Stimulated activated CD8-positive, alpha-beta memory T cell treated with anti-CD3 and anti-CD28 coated beads, Interleukin-12 subunit alpha, Interleukin-12 subunit beta, amount 100 ng/mL, for 24 hours (primary cell): ENCODE measurements around the gene STING1.
"Not testable (repeated sequence)": the region's sequence is repeated elsewhere in the genome, so short reads cannot be mapped to it uniquely, and the experiment has no call there.

Experiments used
- DNase-seq: peaks from one replicate; pipeline ENCODE4 v3.0.0-alpha.2; 2020; ENCODE audit errors: extremely low read depth

Gene STING1

DNA sequence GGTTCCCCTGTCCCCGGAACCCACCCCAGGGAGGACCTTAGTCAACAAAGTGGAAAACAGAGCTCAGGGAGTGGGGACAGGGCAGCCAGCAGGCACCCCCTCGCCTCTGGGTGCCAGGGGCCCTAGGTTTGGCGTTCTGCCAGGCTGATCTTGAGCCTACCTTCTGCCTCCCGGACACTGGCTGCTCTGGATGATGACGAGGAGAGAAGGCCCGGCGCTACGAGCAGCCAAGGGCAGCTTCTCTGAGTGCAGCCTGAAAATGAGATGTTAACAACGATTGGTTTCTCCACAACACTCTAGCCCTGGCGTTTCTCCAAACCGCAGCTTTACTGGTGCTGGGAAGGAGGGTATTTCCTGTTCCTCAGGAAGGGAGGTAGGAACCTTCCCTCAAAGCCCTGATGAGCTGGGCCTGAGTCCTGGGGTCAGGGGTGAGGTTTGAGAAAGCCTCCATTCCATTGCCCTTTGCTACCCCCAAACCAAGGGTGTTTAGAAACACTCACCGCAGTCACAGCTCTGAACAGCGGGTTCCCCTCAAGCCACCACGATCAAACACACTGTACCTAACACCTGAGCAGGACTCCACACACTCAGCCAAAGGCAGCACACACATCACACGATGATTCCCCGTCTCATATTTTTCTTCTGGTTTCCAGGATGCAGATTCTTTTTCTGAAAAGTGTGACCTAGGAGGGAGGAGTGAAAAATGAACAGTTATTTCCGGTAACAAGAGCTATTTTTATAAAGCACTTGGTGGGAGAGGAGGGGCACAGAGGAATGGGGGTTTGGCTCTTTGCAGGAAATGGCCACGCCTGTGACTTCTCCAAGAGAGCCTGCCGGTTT is at the start of gene STING1:
TSS of gene STING1 (minus strand) at position 709 of the 840 bp plus-strand sequence. CDS start 1,054 bp downstream, outside the sequence.
- DNase-seq: no peak

DNA sequence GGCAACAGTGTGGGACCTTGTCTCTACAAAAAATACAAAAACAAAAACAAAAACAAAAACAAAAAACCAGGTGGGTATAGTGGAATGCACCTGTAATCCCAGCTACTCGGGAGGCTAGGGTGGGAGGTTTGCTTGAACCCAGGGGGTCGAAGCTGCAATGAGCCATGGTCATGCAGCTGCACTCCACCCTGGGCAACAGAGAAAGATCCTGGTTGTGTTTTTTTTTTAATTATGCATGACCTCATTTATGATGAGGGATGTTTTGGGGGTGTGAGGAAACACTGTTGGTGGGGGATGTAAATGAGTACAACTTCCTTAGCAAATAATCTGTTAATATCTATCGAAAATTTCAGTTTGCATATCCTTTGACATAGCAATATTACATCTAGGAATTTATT is 49.2 kb upstream of the STING1 start:
- DNase-seq: no peak

DNA sequence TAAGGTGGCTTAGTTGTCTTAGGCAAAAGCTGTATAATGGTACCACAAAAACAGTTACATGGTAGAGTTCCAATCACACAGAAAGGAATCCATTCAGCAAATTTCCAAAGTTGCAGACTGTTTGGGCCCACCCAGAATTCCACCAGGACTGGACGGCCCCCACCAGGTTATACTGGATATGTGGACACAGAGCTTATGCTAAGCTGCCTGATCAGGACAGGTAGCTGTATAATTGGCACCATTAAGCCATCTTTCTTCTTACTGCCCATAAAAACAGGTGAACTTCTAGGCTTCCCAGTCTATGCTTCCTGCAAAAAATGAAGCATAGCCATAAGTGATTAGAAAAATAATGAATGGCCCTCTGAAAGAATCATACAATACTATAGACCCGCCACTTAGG is 47.5 kb upstream of the STING1 start:
- DNase-seq: not testable (repeated sequence)

DNA sequence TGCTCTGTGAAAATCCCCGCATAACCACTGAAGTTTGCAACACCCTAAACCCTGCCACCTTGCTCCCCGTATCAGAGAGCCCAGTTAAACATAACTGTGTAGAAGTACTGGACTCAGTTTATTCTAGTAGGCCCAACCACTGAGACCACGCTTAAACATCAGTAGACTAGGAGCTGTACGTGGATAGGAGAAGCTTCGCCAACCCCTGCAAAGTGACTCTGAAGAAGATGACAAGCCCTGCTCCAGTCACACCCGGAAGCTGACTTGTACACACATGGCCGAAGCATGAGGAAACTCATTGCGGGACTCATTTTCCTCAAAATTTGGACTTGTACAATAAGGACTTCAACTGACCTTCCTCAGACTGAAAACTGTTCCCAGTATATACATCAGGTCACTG is 46.1 kb upstream of the STING1 start:
- DNase-seq: not testable (repeated sequence)

DNA sequence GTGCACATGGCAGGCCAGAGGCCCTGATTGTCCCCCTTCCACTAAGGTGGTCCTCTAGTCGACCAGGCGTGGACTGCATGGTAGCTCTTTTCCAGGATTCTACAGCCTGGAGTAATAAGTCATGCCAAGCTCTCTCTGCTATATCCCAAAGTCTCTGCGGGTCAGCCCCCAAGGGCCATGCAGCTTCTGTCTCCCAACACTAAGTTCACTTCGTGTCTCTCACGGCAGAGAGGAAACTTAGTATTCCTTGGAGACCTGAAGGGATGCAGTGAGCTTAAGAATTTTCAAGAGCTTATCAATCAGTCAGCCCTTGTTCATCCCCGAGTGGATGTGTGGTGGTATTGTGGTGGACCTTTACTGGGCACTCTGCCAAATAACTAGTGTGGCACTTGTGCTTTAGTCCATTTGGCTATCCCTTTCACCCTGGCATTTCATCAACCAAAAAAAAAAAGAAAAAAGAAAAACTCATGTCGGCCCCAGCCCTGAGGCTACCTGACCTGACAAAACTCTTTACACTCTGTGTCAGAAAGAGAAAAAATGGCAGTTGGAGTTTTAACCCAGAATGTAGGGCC is 45.4 kb upstream of the STING1 start:
- not testable (repeated sequence) for DNase-seq

DNA sequence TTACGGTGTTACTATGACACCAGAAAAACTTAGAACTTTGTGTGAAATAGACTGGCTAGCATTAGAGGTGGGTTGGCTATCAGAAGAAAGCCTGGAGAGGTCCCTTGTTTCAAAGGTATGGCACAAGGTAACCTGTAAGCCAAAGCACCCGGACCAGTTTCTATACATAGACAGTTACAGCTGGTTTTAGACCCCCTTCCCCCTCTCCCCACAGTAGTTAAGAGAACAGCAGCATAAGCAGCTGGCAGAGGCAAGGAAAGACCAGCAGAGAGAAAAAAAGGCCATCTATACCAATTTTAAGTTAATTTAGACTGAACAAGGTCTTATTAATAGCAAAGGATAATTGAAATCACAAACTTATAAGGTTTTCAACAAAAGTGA is 44.5 kb upstream of the STING1 start:
- DNase-seq: not testable (repeated sequence)

DNA sequence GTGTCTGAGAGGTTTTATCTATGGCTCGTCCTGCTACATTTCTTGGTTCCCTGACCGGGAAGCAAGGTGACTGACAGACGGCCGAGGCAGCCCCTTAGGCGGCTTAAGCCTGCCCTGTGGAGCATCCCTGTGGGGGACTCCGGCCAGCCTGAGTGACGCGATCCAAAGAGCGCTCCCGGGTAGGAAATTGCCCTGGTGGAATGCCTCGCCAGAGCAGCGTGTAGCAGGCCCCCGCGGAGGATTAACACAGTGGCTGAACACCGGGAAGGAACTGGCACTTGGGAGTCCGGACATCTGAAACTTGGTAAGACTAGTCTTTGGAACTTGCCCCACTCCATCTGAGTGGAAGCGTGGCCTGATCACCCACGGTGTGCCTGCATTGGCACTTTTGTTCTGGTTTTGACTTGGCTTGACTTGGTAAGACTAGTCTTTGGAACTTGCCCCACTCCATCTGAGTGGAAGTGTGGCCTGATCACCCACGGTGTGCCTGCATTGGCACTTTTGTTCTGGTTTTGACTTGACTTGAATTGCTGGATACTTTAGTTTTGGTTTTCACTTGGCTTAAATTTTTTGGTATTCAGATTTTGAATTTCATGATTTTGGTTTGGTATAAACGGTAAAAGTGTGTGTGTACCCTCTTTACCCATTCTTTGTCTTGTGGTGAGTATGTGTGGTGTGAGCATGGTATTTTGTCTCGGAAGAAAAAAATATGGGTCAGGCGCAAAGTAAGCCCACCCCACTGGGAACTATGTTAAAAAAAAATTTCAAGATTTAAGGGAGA is 43.9 kb upstream of the STING1 start:
- not testable (repeated sequence) for DNase-seq

DNA sequence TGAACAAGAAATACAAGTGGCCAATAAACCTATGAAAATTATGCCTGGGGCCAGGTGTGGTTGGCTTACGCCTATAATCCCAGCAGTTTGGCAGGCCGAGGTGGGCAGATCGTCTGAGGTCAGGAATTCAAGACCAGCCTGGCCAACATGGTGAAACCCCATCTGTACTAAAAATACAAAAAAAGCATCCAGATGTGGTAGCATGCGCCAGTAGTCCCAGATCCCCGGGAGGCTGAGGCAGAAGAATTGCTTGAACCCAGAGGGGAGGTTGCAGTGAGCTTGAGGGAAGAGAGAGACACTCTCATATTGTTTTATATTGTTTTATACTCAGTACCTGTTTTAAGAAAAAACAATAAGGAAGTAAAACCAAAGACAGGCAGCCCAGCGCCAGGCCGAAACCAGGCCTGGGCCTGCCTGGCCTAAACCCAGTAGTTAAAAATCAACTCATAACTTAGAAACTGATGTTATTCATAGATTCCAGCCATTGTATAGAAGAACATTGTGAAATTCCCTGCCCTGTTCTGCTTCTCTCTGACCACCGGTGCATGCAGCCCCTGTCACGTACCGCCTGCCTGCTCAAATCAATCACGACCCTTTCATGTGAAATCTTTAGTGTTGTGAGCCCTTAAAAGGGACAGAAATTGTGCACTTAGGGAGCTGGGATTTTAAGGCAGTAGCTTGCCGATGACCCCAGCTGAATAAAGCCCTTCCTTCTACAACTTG is 43.2 kb upstream of the STING1 start:
- not testable (repeated sequence) for DNase-seq

DNA sequence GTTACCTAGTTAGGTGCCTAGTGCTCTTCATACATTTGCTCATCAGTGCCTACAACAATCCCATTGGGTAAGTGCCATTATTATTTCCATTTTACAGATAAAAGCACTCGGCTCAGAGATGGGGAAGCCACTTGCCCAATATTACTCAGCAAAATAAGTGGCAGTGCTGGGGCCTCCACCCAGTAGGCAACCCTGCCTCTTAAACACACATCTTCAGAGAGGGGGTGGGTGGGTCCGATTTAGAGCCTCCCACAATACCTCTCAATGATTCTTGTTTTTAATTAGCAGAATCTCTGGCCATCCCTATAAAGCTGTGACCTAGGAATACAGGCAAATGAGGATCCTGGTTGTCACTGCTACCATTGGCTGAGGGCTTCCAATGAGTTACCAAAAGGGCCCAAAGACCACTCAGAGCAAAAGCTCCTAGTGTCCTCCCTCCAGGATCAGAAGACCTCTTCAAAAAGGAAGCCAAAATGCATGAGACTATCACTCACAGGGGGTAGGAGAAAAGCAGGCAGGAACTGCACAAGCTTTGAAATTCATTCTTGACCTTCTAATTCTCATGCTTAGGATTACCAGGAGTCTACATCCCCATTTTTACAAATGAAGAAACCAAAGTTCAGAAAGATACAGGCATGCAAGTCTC is 42.5 kb upstream of the STING1 start:
- DNase-seq: no peak

DNA sequence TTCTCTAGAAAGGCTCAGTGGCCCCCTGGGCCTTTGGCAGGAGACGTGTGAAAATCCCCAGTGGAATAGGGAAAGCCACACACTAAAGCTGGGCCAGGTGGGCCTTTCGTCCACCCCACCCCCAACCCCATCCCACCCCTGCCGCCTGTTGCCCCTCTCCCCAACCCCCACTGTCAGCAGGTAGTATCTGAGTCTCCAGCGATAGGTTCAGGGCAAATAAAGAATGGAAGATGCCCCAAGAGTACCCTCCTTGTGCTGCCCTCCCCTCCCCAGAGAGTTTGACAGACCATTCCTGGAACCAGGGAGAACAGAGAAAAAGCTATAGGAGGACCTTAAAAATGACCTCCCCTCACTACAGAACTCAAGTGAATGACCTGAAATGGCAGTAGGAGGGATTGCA is 41.9 kb upstream of the STING1 start:
- DNase-seq: no peak

DNA sequence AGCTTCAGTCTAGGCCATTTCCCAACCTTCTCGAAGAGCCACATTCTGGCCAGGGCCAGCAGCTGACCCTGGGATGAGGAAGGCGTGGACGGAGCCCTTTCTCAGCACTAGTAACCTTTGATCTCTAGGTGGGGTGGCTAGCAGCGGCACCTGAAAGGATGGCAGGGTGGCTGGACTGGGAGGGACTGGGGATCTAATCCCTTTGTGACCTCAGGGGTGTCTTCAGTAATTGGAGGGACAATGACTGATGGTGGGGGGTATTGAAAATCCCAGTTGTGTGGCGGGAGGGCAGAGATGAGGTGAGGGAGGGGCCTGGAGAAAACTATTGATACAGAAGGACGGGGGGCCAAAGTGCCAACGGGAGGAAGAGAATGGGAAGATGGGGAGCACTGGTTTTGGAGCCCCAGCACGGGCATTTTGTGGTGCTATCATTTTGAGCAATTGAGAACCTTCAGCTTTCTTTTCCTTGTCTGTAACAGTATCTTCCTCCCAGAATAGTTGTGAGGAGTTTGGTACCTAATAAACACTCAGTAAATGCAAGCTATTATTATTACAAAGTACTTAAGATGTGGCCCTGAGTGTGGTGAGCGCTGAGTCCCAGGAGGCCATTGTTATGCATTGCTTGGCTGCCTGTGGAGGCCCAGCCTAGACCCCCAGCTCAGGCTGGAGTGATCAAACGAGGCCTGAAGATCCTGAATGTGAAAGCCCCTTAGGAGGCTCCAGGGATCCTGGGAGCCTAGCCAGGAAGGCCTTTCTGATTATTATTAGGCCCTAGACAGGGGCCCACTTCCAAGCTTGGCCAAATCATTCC is 41.3 kb upstream of the STING1 start:
- DNase-seq: no peak

DNA sequence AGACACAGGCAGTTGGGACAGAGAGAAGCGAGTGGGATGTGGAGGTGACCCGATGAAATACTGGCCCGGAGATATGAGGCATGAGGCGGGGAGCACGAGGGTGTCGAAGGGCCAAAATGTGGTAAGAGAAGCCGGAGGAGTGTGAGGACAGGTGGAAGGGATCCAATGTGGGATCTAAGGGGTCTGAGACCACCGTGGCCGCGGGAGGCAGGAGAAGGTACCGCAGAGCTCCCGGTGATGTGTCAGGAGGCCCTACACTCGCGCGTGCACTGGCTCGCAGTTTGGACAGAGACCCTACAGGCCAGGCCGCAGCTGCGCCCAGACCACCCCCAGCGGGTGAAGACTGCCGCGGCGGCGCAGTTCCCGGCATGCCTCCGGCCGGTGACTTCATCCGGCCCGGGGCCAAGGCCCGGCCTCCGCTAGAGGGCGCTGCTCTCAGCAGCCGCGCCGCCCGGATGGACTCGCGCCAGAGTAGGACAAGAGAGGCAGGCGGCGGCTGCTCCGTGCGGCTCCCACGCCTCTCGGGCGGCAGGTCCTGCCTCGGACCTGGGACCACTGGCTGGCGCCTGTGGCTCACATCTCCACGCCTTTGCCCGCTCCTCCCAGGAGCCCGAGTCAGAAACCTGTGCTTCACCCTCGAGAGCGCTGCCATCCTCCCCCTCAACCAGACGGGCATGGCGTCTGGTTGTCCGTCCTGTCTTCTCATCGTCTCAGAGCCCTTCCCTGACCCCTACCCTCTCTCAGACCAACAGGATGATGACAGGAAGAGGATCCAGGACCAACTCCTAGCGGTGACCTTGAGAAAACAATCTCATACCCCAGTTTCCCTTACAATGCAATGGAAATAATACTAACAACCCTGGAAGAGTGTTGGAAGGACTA is 35.4 kb upstream of the STING1 start:
- peak; percentile 70 for DNase-seq

DNA sequence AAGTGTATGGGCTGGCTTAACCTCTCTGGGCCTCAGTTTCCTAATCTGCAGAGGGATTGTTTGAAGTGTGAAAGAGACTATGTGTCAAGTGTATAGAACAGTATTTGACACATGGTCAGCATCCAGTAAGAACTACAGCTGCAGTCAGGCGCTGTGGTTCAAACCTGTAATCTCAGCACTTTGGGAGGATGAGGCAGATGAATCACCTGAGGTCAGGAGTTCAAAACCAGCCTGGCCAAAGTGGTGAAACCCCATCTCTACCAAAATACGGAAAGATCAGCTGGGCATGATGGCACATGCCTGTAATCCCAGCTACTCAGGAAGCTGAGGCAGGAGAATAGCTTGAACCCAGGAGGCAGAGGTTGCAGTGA is 31.9 kb upstream of the STING1 start:
- no peak for DNase-seq

DNA sequence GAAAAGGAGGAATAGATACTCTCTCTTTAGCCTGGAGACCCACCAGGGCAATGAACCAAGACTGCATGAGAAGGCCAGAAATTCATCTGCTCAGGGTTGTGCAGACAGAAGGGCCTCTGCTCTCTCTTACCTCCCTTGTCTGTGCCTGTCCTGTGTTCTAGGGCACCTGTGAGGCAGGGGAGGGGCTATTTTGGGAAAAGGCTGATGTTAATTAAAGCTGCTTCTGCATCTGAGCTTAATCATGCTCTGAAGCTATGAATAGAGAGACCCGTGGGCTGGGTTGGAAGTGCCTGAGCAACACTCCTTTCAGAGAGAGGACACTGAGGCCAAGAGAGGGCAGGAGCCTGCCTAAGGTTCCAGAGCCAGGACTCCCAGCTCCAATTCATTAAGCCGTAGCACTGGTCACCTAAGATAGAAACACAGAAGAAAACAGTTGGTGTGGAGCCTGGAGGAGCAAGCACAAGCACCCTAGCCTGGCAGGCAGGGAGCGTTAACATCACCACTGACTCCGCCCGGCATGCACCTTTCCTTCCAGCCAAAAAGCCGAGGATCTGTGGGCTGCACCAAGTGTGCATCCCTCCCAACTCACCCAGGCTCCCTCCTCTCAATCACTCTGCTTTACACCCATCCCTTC is 31.4 kb upstream of the STING1 start:
- no peak for DNase-seq

DNA sequence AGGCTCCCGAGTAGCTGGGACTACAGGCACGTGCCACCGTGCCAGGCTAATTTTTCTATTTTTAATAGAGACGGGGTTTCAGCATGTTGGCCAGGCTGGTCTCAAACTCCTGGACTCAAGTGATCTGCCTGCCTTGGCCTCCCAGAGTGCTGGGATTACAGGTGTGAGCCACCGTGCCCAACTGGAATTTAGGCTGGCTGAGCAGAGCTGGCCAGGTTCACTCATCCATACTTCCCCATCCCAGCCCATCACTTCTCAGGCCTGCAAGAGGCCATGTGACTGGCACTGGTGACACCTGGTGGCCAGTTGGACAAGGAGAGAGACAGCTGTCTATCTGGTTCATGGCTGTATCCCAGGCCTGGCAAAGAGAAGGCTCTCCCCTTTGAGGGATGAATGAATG is 30.9 kb upstream of the STING1 start:
- peak; percentile 31 for DNase-seq

DNA sequence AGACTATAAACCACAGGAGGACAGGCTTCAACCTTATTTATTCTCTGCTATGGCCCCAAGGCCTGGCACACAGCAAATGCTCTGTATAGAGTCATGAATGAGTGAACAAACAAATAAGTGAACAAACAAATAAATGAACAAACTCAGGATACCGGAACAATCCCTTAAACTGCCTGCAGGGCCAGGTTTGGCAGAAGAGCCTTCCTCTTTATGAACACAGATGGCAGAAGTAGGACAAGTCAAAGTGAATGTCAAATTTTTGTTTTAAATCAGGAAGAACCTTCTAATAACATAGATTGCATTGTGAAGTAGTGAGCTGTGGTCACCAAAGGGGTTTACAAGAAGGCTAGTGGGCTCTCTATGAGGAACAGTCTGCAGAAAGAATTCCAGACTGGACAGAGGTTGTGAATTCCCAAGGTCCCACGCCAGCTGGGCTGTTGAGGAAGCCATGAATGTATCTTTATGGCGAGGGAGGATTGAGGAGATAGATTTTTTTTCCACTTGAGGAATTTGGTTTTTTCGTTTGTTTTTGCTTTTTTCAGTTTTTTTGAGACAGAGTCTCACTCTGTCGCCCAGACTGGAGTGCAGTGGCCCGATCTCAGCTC is 30.3 kb upstream of the STING1 start:
- no peak for DNase-seq

DNA sequence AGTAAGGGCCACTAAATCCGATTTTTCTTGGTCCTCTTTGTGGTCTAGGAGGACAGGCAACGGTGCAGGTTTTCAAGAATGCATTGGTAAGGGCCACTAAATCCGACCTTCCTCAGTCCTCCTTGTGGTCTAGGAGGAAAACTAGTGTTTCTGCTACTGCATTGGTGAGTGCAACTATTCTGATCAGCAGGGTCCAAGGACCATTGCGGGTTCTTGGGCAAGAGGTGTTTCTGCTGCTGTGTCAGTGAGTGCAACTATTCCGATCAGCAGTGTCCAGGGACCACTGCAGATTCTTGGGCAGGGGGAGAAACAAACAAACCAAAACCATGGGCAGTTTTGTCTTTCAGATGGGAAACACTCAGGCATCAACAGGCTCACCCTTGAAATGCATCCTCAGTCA is 22.2 kb upstream of the STING1 start:
- not testable (repeated sequence) for DNase-seq

DNA sequence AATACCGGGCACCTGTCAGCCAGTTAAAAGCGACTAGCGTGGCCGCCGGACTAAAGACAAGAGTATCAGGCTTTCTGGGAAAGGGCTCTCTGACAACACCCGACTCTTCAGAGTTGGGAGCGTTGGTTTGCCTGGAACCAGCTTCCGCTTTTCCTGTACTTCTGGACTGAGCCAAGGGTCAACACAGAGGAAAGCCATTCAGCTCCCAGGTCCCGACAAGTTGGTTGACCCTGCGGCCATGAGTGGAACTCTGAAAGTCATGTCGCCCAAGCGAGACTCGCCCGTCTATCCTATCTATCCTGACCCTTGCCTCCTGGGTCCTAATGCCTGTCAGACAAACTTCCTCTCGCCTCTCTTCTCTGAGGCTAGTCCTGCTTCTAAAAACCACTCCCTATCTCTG is 21.3 kb upstream of the STING1 start:
- DNase-seq: not testable (repeated sequence)
